ENCODE results near the gene GAS7.

GAS7 gene

DNA sequence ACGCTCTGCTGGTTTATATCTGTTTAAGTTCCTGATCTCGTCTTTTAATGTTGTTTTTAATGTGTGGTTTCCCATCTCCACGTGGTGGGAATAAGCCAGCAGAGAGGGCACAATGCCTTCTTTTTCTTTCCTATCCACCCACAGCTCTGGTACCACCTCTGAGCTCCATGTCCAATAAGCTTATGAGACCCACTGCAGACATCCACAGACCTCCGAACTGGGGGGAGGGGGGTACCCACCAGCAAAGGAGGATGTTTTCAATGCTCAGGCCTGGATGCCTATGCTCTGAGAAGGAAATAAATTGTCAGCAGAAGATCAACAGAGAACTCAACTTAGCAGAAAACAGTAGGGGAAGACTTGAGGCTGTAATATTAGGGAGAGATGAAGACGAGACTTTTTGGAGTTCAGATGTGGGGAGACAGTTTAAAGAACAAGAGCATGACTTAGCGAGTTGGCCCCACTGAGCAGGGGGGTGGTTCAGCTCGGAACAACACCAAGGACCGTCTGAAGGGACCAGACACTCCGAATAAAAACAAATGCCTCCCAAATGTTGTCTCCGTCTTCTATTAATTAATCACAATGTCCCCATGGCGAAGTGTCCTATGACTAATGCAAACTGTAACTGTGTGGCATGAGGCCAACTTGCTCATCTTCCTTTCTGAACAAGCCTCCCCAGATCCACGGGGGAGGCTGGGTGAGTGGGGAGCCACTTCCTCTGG is 62.7 kb downstream of the GAS7 start:
- no peak for DNase-seq (ENCODE audit: low read depth in 3 of 3)

DNA sequence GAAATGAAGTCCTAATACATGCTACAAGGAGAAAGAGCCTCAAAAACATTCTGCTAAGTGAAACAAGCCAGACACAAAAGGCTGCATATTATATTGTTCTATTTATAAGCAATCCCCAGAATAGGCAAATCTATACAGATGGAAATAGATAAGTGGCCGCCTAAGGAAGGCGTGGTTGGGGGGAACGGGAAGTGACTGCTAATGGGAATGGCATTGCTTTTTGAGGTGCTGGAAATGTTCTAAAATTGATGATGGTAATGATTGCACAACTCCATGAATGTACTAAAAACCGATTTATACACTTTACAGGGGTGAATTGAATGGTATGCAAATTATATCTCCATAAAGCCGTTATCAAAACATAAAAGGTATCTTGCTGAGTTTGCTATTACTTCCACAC is 67.7 kb downstream of the GAS7 start:
- DNase-seq (ENCODE audit: low read depth in 3 of 3) = no peak

- DNase-seq (ENCODE audit: low read depth in 3 of 3) = no peak
These were observed 68.1 kb downstream of the GAS7 start for GRCh38 chr17:10130263-10130662.

- no peak for DNase-seq (ENCODE audit: low read depth in 3 of 3)
These were observed 70.5 kb downstream of the GAS7 start for GRCh38 chr17:10127819-10128425.

GRCh38 chr17:10126616-10127501 is 71.5 kb downstream of the GAS7 start:
- DNase-seq (ENCODE audit: low read depth in 3 of 3) = no peak

DNA sequence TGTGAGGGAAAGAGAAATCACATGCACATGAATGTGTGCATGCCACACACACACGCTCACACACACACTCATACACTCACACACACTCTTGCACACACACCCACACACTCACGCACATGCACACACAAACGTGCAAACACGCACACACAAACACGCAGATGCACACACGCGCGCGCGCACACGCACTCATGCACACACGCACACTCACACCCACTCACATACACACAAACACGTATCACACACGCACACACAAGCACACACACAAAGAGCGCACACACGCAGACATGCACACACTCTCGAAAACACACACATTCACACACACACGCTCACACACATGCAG is 72.2 kb downstream of the GAS7 start:
- DNase-seq (ENCODE audit: low read depth in 3 of 3) = no peak

- no peak for DNase-seq (ENCODE audit: low read depth in 3 of 3)
These were observed 72.7 kb downstream of the GAS7 start for GRCh38 chr17:10125531-10126275.

DNA sequence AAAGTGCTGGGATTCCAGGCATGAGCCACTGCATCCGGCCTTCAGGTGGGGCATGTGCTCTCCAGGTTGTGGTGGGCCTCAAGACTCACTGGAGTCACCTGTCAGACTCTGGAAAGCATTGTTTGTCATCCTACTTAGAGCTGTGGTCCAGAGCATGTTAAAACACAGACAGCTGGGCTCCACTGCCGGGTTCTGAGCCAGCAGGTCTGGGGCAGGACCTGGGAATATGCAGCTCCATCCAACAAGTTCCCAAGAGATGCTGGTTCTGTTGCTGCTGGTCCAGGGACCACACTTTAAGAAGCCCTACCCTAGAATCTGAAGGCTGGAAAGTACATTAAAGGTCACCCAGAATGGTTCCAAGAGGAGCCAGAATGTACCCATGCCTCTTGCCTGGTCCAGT is 75.3 kb downstream of the GAS7 start:
- DNase-seq (ENCODE audit: low read depth in 3 of 3) = no peak

DNA sequence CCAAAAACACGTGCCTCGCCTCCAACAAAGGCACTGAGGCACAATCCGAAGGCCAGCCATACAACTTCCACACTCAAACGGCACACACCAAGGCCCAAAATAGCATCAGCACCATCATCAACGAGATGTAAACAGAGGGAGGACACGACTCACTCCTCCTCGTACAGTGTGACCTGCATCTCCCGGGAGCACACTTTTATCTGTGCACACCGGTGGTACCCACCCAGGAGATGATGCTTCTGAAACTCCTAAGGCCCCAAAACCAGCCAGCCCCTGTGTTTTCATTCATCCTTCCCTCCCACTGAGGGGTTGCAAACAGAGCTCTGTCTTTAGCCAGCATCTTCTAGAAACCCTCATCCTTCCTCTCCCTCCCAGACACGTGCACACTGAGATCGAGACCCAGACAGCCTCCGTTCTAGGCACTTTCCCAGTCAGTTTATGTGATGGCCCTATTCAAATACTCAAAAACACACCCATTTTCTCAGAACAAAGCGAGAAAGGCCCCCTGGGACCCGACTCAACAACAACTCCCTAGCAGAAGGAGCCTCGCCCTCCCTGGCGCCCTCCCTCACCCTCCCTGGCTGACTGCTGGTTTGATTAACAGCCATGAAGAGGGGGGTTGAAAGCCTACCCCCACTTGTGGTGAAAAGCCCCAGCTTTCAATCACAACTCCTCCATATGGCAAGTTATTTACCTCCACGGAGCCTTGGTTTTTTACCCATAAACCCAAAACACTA is 76.3 kb downstream of the GAS7 start:
- no peak for DNase-seq (ENCODE audit: low read depth in 3 of 3)

GRCh38 chr17:10120749-10121148 is 77.7 kb downstream of the GAS7 start:
- no peak for DNase-seq (ENCODE audit: low read depth in 3 of 3)

DNA sequence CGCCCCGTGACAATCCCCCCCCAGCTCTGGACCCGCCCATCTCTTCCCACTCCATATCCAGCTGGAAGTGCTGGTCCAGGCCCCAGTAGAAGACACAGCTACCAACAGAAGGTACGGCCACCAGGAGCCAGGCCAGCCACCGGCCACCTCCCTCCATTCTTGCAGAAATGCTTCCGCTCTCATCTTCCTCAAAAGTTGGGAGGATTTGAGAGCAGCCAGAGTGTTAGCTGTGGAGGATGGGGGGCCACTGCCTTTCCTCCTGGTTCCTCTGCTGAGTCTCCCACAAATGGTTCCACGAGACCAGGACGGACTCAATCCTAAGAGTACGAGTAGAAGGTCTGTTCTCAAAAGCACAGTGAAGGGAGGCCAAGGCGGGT is 78.3 kb downstream of the GAS7 start:
- no peak for DNase-seq (ENCODE audit: low read depth in 3 of 3)

- DNase-seq (ENCODE audit: low read depth in 3 of 3) = no peak
These were observed 79.0 kb downstream of the GAS7 start for GRCh38 chr17:10119203-10120108.

DNA sequence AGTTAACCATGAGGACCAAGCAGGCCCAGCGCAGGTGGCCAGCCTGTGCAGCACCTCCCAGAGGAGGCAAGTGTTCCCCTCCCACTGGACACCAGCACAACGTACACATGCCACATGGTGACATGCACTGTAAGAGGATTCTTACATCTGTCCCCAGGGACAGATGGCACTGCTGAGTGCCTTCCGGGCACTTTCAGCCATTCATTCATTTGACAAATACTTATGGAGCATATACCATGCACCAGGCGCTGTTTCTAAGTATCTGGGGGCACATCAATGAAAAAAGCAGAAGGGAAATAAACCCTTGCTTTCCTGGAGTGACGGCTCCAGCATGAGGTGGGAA is 79.6 kb downstream of the GAS7 start:
- no peak for DNase-seq (ENCODE audit: low read depth in 3 of 3)

GRCh38 chr17:10117581-10118001 is 80.8 kb downstream of the GAS7 start:
- DNase-seq (ENCODE audit: low read depth in 3 of 3) = no peak

GRCh38 chr17:10116753-10117420 is 81.5 kb downstream of the GAS7 start:
- DNase-seq (ENCODE audit: low read depth in 3 of 3) = no peak

DNA sequence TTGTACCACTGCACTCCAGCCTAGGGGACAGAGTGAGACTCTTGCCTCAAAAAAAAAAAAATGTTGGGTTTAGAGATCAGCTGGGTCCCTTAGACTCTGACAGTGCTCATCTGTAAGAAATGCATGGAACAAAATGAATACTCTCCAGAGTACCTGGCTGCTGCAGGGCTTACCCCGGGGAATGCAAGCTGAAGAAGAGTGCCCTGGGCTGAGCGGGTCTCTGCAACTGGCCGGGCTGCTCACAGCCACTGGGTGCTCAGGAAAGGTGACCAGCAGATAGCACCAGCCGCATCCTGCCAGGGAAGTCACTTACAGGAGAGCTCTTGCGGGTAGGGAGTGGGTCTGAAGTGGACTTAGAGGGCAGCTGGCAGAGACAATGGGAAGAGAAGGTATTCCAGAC is 82.1 kb downstream of the GAS7 start:
- no peak for DNase-seq (ENCODE audit: low read depth in 3 of 3)

DNA sequence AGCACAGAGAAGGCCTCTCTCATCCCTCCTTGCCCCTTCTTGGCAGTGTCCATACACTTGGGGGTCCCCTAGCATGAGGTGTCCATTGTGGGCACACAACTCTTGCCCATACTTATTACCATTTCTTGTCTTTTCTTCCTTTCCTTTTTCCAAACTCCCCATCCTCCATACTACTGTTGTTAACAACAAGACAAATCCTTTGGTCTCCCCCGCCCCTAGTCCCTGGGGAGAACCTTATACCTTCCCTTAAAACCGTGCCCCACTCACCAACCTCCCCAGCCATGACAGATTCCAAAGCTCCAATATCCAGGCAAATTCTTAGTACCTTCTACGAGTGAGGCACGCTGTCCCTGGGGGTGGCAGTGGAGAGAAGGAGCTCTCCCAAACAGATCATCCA is 82.9 kb downstream of the GAS7 start:
- no peak for DNase-seq (ENCODE audit: low read depth in 3 of 3)

DNA sequence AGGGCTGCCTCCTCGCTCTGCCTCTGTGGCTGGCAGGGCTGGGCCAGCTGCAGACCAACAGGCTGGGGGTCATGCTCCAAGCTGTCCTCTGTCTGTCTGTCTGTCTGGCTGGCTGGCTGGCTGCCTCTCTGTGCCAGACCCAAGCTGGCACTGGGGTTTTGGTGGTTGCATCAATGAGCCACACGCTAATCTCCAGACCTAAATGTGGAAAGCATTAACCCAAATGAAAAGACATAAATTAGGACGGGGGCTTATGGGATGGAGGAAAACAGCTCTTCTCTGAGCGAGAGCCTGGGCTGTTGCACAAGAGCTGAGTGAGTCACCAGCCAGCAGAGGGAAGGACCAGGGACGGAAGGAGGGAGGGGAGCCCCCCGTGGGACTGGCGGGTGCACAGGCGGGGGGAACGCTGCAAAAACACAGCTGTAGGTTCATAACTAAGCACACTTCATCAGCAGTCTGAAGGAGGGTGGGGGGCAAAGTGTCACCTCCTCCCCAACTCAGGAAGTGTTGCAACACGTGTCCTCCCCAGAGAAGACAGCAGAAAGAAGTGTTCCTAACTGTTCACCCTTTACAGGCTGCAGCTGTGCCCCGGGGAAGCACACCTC is 83.4 kb downstream of the GAS7 start:
- peak in 2 of 3 experiments; percentile 18 to 19 for DNase-seq (ENCODE audit: low read depth in 3 of 3)

GRCh38 chr17:10112962-10113361 is 85.4 kb downstream of the GAS7 start:
- no peak for DNase-seq (ENCODE audit: low read depth in 3 of 3)

Data from stimulated activated CD4-positive, alpha-beta T cell treated with anti-CD3 and anti-CD28 coated beads, TNF-alpha, amount 100 ng/mL, for 4 hours (primary cell).